Endothelial cell of umbilical vein (primary cell): ENCODE results near the gene ZNF385D. TPM values are rescaled to one million over a fixed set of nuclear protein-coding genes. Genes with fewer than 3 reads are reported as not detected.

Experiments used
- BruUV-seq: library from RNA; stranded (reverse); fragments of 400-500 nt; replicated peaks from 2 replicates; lab custom pipeline; 2021; lab: Mats Ljungman, UMichigan
- CTCF ChIA-PET: fragments of 300-600, 350-600 bp; sonication (Branson Sonifier 250); formaldehyde crosslinking; loops from one replicate; lab custom pipeline; 2021; ENCODE audit warnings: antibody characterized with exemption, inconsistent platforms; lab: Charles Lee
- POLR2A ChIA-PET: fragments of 300-600, 350-600 bp; sonication (Branson Sonifier 250); formaldehyde crosslinking; loops from one replicate; lab custom pipeline; 2021; ENCODE audit warnings: antibody characterized with exemption, inconsistent platforms; lab: Charles Lee
- DNase-seq: peaks from one replicate; pipeline ENCODE4 v3.0.0-alpha.2; 2011; ENCODE audit warnings: low read depth, low spot score
- FAIRE-seq: peaks from 2 replicates; lab custom pipeline; 2011; peaks lifted over from hg19 to GRCh38; lab: Jason Lieb, UNC
- H2AFZ ChIP-seq: 2 replicates; pipeline ENCODE4 v1.6.0; 2012; ENCODE audit warnings: low read depth, low read length, control low read depth, inconsistent platforms
- H3K27ac ChIP-seq: 2 replicates; pipeline ENCODE4 v1.5.1; 2011; ENCODE audit warnings: low read depth, mild to moderate bottlenecking, control low read depth, low read length, moderate library complexity; ENCODE audit not compliant: insufficient read depth
- H3K27me3 ChIP-seq, 2 experiments: 2 replicates each; pipeline versions ENCODE4 v1.6.0 to v1.6.1; 2011; ENCODE audit warnings: low read length in 2 of 2, mixed read lengths in 1 of 2; ENCODE audit not compliant: control insufficient read depth in 2 of 2, insufficient read depth in 2 of 2
- H3K36me3 ChIP-seq, 2 experiments: 2 replicates in 1 of 2; 3 replicates in 1 of 2; pipeline ENCODE4 v1.5.1; 2011; ENCODE audit warnings: low read length in 2 of 2, mild to moderate bottlenecking in 1 of 2, moderate library complexity in 1 of 2; ENCODE audit not compliant: control insufficient read depth in 2 of 2, insufficient read depth in 2 of 2; ENCODE audit errors: extremely low read depth in 1 of 2
- H3K4me1 ChIP-seq: 3 replicates; pipeline ENCODE4 v1.5.1; 2011; ENCODE audit warnings: mild to moderate bottlenecking, low read length; ENCODE audit not compliant: control insufficient read depth, insufficient read depth; ENCODE audit errors: extremely low read depth
- H3K4me2 ChIP-seq: 2 replicates; pipeline ENCODE4 v1.6.1; 2011; ENCODE audit warnings: low read length, control low read depth, mixed read lengths; ENCODE audit not compliant: insufficient read depth
- H3K4me3 ChIP-seq, 3 experiments: fragments of 200-600 bp in 1 of 3; sonication (generic), shearing (Covaris generic) in 1 of 3; replicated peaks in 1 of 3; 2 replicates each; pipeline ENCODE4 v1.5.1; 2011 to 2016; ENCODE audit warnings: control low read depth in 3 of 3, low read length in 3 of 3, mild to moderate bottlenecking in 2 of 3, inconsistent platforms in 1 of 3, low read depth in 1 of 3, moderate library complexity in 1 of 3; ENCODE audit not compliant: insufficient read depth in 1 of 3
- H3K79me2 ChIP-seq: 2 replicates; pipeline ENCODE4 v1.6.0; 2012; ENCODE audit warnings: low read length, inconsistent platforms; ENCODE audit not compliant: control insufficient read depth, insufficient read depth
- H3K9ac ChIP-seq: replicated peaks from 2 replicates; pipeline ENCODE3; 2011; ENCODE audit warnings: low read length, control low read depth; ENCODE audit not compliant: insufficient read depth; ENCODE audit errors: extremely low read depth
- H3K9me1 ChIP-seq: replicated peaks from 3 replicates; pipeline ENCODE4 v1.6.0; 2011; ENCODE audit warnings: mild to moderate bottlenecking, low read length; ENCODE audit not compliant: control insufficient read depth, insufficient read depth; ENCODE audit errors: extremely low read depth
- H3K9me3 ChIP-seq: replicated peaks from 2 replicates; pipeline ENCODE4 v1.5.1; 2012; ENCODE audit warnings: low read length, inconsistent platforms; ENCODE audit not compliant: control insufficient read depth, insufficient read depth
- H4K20me1 ChIP-seq: replicated peaks from 2 replicates; pipeline ENCODE3; 2011; ENCODE audit warnings: mild to moderate bottlenecking, low read length; ENCODE audit not compliant: control insufficient read depth, insufficient read depth; ENCODE audit errors: extremely low read depth
- CTCF ChIP-seq, 2 donors: IDR thresholded peaks; 1 replicate in 1 of 2; 2 replicates in 1 of 2; pipeline ENCODE4 v1.5.1; 2011; ENCODE audit warnings: low read length in 2 of 2, mild to moderate bottlenecking in 2 of 2, moderate library complexity in 2 of 2, control low read depth in 1 of 2, inconsistent platforms in 1 of 2, low read depth in 1 of 2; ENCODE audit not compliant: insufficient read depth in 1 of 2; ENCODE audit errors: extremely low read depth in 1 of 2
- EZH2 ChIP-seq: IDR thresholded peaks from 2 replicates; pipeline ENCODE4 v1.6.1; 2012; ENCODE audit warnings: borderline replicate concordance, low read depth, mild to moderate bottlenecking, moderate library complexity, low read length, inconsistent platforms; ENCODE audit not compliant: severe bottlenecking
- FOS ChIP-seq: IDR thresholded peaks from 2 replicates; pipeline ENCODE4 v1.6.1; 2011; ENCODE audit warnings: mild to moderate bottlenecking, low read length, moderate library complexity, borderline replicate concordance; ENCODE audit not compliant: insufficient read depth
- GATA2 ChIP-seq: IDR thresholded peaks from 2 replicates; pipeline ENCODE4 v1.7.0; 2011; ENCODE audit warnings: low read depth, mild to moderate bottlenecking, moderate library complexity, mixed read lengths, low read length; ENCODE audit not compliant: insufficient read length, insufficient read depth
- JUN ChIP-seq: IDR thresholded peaks from 2 replicates; pipeline ENCODE4 v1.6.1; 2011; ENCODE audit warnings: borderline replicate concordance, low read depth; ENCODE audit not compliant: insufficient read length, insufficient read depth
- MYC ChIP-seq: IDR thresholded peaks from one replicate; pipeline ENCODE4 v1.6.1; 2011; ENCODE audit warnings: mild to moderate bottlenecking, low read depth, low read length
- POLR2A ChIP-seq: IDR thresholded peaks from 2 replicates; pipeline ENCODE4 v1.6.1; 2012; ENCODE audit warnings: low read depth, mild to moderate bottlenecking, control low read depth, low read length
- POLR2AphosphoS5 ChIP-seq: IDR thresholded peaks from 2 replicates; pipeline ENCODE4 v1.6.1; 2012; ENCODE audit warnings: low read depth, mild to moderate bottlenecking, control low read depth, low read length, moderate library complexity; ENCODE audit not compliant: insufficient read depth
- dilution Hi-C: fragments of 300-500 bp; cut with MboI; formaldehyde crosslinking; loops from one replicate; pipeline ENCODE4 v1.15.0; 2019; ENCODE audit warnings: low sequenced_read_pairs; ENCODE audit not compliant: extremely low pct_ligation_motif_present
- intact Hi-C: fragments of 100-400 bp; cut with micrococcal nuclease; formaldehyde crosslinking; loops from one replicate; pipeline ENCODE4 v1.10.0; 2022
- polyA plus RNA-seq, 4 experiments: library from polyadenylated mRNA; depleted of rRNA in 3 of 4; stranded (reverse) in 3 of 4; unstranded in 1 of 4; fragments of >200 nt; gene quantifications; 2 replicates each; pipeline versions ENCODE4 v1.2.1 to v1.2.3, GENCODE V29; 2011 to 2012; ENCODE audit warnings: missing spikeins in 1 of 4
- total RNA-seq: library from RNA; stranded (reverse); gene quantifications from 2 replicates; pipeline ENCODE4 v1.2.3, GENCODE V29; 2021
- TF ChIP-seq, protein P1 (sequence below): IDR thresholded peaks from 2 replicates; pipeline ENCODE4 v1.6.1; 2011; ENCODE audit not compliant: insufficient read depth, insufficient read length

The ZNF385D gene
- total and polyA plus RNA-seq, 2 donors (not counting 3 experiments of a cell fraction or from before 2014, with no cell fraction given), result not detected

GRCh38 chr3:21670386-21670785 is 80.6 kb downstream of the ZNF385D start:
- Histone ChIP-seq H3K4me2 (no peak overlapping the region), H3K9me3 (no peaks in the 10 kb centered on the region), H3K9ac (no peak overlapping the region), H4K20me1 (no peaks in the 10 kb centered on the region), H2AFZ (no peak overlapping the region), H3K4me1 (peaks cover 22% of the 10 kb centered on the region), H3K9me1 (no peaks in the 10 kb centered on the region), H3K4me3 (no peak overlapping the region), H3K27ac (no peak overlapping the region), H3K27me3 (no peaks in the 10 kb centered on the region), H3K36me3 (no peaks in the 10 kb centered on the region), H3K79me2 (no peaks in the 10 kb centered on the region)
- FAIRE-seq, result no peak
- TF ChIP-seq EZH2 (no peak), POLR2AphosphoS5 (no peak), JUN (no peak), MYC (no peak), POLR2A (no peak), FOS (no peak), CTCF (IDR thresholded peaks at IDR 0.05; ENCODE audit: extremely low read depth in 1 of 2, insufficient read depth in 1 of 2, low read depth in 1 of 2, low read length in 2 of 2) (no peak), GATA2 (no peak)
- TF ChIP-seq, protein P1, sequence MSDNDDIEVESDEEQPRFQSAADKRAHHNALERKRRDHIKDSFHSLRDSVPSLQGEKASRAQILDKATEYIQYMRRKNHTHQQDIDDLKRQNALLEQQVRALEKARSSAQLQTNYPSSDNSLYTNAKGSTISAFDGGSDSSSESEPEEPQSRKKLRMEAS, result no peak
- ChIA-PET POLR2A (no interaction called here), CTCF (interaction anchor here (1.2 kb wide), 1 partner anchor 15 kb away, joined by 3 read pairs; no protein-coding TSS in a partner anchor)
- DNase-seq, result no peak
- BruUV-seq, result no TSS peak
- intact Hi-C loops (loop anchor here (5.0 kb wide), 2 partner anchors 82 to 1723 kb away; partner anchors contain the start of genes RAB5A and ZNF385D), dilution Hi-C loops (no loop called here)
